HTR-8/SVneo (cell line): ENCODE data around the gene OMP.
A peak's percentile ranks its signal among the peaks of the same experiment; 100 is the strongest.

Source experiments
- DNase-seq: peaks from one replicate; pipeline ENCODE4 v3.0.0; 2011; ENCODE audit warnings: low spot score, mixed read lengths; ENCODE audit not compliant: insufficient read length
- FAIRE-seq: peaks from 2 replicates; lab custom pipeline; 2011; peaks lifted over from hg19 to GRCh38; lab: Jason Lieb, UNC

OMP gene

GRCh38 chr11:77150836-77151235 lies 48.2 kb downstream of the OMP start:
- no peak for FAIRE-seq
- DNase-seq = no peak

DNA sequence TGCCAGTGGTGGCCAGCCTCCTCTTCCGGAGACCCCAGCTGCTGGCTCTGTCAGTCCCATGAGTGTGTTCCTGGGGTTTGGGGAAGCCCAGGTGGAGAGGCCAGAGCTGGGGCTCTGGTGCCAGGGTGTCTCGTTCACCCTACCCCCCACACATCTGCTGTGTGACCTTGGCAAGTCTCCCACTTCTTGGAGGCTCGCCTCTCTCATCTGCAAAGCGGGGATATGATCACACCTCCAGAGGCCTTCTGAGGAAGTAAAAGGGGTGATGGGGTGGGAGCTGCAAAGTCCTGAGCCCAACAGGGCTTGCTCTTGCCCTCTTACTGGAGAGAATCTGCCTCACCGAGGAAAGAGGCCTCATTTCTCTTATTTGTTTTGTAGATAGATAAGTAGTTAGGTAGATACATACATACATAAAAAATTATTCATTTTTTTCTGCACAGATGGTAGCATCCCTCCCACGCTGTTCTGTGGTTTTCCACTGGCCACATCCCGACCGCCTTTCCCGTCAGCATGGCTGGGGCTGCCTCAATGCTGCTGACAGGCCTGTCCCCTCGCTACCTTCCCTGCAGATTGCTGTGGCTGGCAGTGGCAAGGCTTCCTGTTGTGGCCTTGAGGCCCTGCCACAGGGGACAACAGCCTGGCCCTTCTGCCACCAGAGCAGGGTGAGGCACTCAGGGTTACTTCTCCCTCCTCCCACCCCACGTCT lies 49.3 kb downstream of the OMP start:
- FAIRE-seq (peak; percentile 80), DNase-seq (no peak)

DNA sequence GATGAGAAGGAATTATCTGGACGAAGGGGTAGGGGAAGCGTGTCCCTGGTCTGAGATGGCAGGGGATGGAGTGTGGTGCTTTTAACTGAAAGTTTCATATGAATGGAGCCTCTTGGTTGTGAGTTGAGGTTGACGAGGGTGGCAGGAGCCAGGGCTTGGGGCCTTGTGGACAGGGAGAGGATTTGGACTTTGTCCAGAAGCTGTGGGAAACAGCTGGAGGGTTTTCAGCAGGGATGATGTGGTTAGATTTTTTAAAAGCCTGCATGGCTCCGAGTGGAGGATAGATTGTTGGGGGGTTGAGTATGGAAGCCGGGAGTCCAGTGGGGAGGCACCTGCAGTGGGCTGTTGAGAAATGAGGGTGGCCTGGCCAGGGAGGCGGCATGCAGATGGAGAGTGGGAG lies 50.2 kb downstream of the OMP start:
- no peak for FAIRE-seq
- DNase-seq = no peak
